ENCODE data around the gene ACOX2. TPM values are rescaled to one million over a fixed set of nuclear protein-coding genes. Genes with fewer than 3 reads are reported as not detected.

Gene ACOX2
- total RNA-seq, 4 donors from 2014 or later = 18.6 to 43.1 (median 36.1) TPM

- Histone ChIP-seq H3K27me3 (no peaks in the 10 kb centered on the region), H3K4me1 (peaks cover 0 to 14% (median 9%) of the 10 kb centered on the region in 4 donors), H3K27ac (no peak overlapping the region), H3K36me3 (no peaks in the 10 kb centered on the region), H3K9me3 (peaks cover 0 to under 1% (median 0%) of the 10 kb centered on the region in 4 donors), H3K4me3 (no peak overlapping the region)
- TF ChIP-seq EP300 (IDR thresholded peaks at IDR 0.05) (no peak), POLR2A (IDR thresholded peaks at IDR 0.05) (no peak), CTCF (IDR thresholded peaks at IDR 0.05) (no peak)
- DNase-seq (ENCODE audit: low spot score in 2 of 2) = no peak
- 40 to 45% methylated on average over 3 of the region's 3 CpGs for WGBS, 2 donors
Measured at GRCh38 chr3:58474967-58475578, 61.9 kb downstream of the ACOX2 start.

- no peak for DNase-seq (ENCODE audit: low spot score in 2 of 2)
- Histone ChIP-seq H3K27me3 (no peaks in the 10 kb centered on the region), H3K4me1 (peaks cover 0 to 14% (median 9%) of the 10 kb centered on the region in 4 donors), H3K36me3 (no peaks in the 10 kb centered on the region), H3K4me3 (no peak overlapping the region), H3K9me3 (no peaks in the 10 kb centered on the region), H3K27ac (no peak overlapping the region)
- TF ChIP-seq POLR2A (IDR thresholded peaks at IDR 0.05) (no peak), EP300 (IDR thresholded peaks at IDR 0.05) (no peak), CTCF (IDR thresholded peaks at IDR 0.05) (no peak)
- 81 to 88% methylated on average over 1 of the region's 1 CpG for WGBS, 2 donors
Measured at GRCh38 chr3:58474348-58474911, 62.6 kb downstream of the ACOX2 start.

GRCh38 chr3:58473275-58473674 is 63.7 kb downstream of the ACOX2 start:
- Histone ChIP-seq H3K9me3 (no peaks in the 10 kb centered on the region), H3K4me3 (no peak overlapping the region), H3K27me3 (no peaks in the 10 kb centered on the region), H3K4me1 (peaks cover 0 to 14% (median 9%) of the 10 kb centered on the region in 4 donors), H3K27ac (no peak overlapping the region), H3K36me3 (no peaks in the 10 kb centered on the region)
- 93 to 94% methylated on average over 1 of the region's 1 CpG for WGBS, 2 donors
- TF ChIP-seq CTCF (IDR thresholded peaks at IDR 0.05) (no peak), EP300 (IDR thresholded peaks at IDR 0.05) (no peak), POLR2A (IDR thresholded peaks at IDR 0.05) (no peak)
- no peak for DNase-seq (ENCODE audit: low spot score in 2 of 2)

GRCh38 chr3:58471025-58471887 is 65.7 kb downstream of the ACOX2 start:
- no peak for DNase-seq (ENCODE audit: low spot score in 2 of 2)
- TF ChIP-seq CTCF (IDR thresholded peaks at IDR 0.05) (no peak), EP300 (IDR thresholded peaks at IDR 0.05) (peak in 1 of 2 donors; percentile 48)
- Histone ChIP-seq H3K4me3 (no peak overlapping the region), H3K27me3 (no peaks in the 10 kb centered on the region), H3K4me1 (peaks cover 0 to 14% (median 9%) of the 10 kb centered on the region in 4 donors), H3K9me3 (no peaks in the 10 kb centered on the region), H3K27ac (peak overlapping the region in 2 of 4 donors; percentile 44 to 75), H3K36me3 (no peaks in the 10 kb centered on the region)
- 58 to 61% methylated on average over 10 of the region's 10 CpGs for WGBS, 2 donors
